B cell (primary cell): ENCODE data around the gene CDIPT. TPM values are rescaled to one million over a fixed set of nuclear protein-coding genes. Genes with fewer than 3 reads are reported as not detected.

Experiments
- ATAC-seq: fragments of 200-7000 bp; cut with Tn5 transposase; one replicate; pipeline ENCODE4 v1.10.0; 2021; ENCODE audit warnings: low read depth, mild to moderate bottlenecking, moderate number of reproducible peaks, moderate library complexity
- CTCF ChIA-PET: fragments of 350-600 bp; sonication (Branson Sonifier 250); formaldehyde crosslinking; loops from one replicate; lab custom pipeline; 2021; ENCODE audit warnings: antibody characterized with exemption, inconsistent platforms; lab: Charles Lee
- POLR2A ChIA-PET: fragments of 350-600 bp; sonication (Branson Sonifier 250); formaldehyde crosslinking; loops from one replicate; lab custom pipeline; 2021; ENCODE audit warnings: antibody characterized with exemption; lab: Charles Lee
- DNase-seq: peaks from one replicate; pipeline ENCODE4 v3.0.0; 2013
- H2AFZ ChIP-seq: 2 replicates; pipeline ENCODE4 v1.6.1; 2012; ENCODE audit warnings: mild to moderate bottlenecking, low read depth, low read length; ENCODE audit not compliant: insufficient read depth, poor library complexity, severe bottlenecking
- H3K27ac ChIP-seq, 2 donors: 1 replicate in 1 of 2; 2 replicates in 1 of 2; pipeline ENCODE4 v1.5.1; 2012 to 2013; ENCODE audit warnings: low read length in 2 of 2, mild to moderate bottlenecking in 2 of 2, moderate library complexity in 1 of 2
- H3K27me3 ChIP-seq, 4 experiments: fragments of 200-600 bp in 1 of 4; sonication (generic) in 1 of 4; replicated peaks in 1 of 4; 1 replicate in 2 of 4; 2 replicates in 2 of 4; pipeline versions ENCODE4 v1.6.1 to v1.7.0; 2013 to 2016; ENCODE audit warnings: low read length in 3 of 4, mild to moderate bottlenecking in 2 of 4, mixed read lengths in 1 of 4, moderate library complexity in 1 of 4; ENCODE audit not compliant: insufficient read depth in 4 of 4, control insufficient read depth in 3 of 4; ENCODE audit errors: control extremely low read depth in 1 of 4
- H3K36me3 ChIP-seq, 2 experiments: replicated peaks in 1 of 2; 1 replicate in 1 of 2; 2 replicates in 1 of 2; pipeline versions ENCODE4 v1.6.1 to v1.7.1; 2013; ENCODE audit warnings: low read length in 1 of 2; ENCODE audit not compliant: insufficient read depth in 2 of 2, control insufficient read depth in 1 of 2; ENCODE audit errors: control extremely low read depth in 1 of 2, extremely low read depth in 1 of 2
- H3K4me1 ChIP-seq, 2 donors: fragments of 200-600 bp in 1 of 2; sonication (generic) in 1 of 2; 1 replicate in 1 of 2; 2 replicates in 1 of 2; pipeline versions ENCODE4 v1.5.1 to v1.6.1; 2013 to 2017; ENCODE audit warnings: low read length in 2 of 2; ENCODE audit not compliant: control insufficient read depth in 2 of 2, insufficient read depth in 2 of 2
- H3K4me2 ChIP-seq: replicated peaks from 2 replicates; pipeline ENCODE3; 2012; ENCODE audit warnings: mild to moderate bottlenecking, low read depth, low read length; ENCODE audit not compliant: poor library complexity, severe bottlenecking
- H3K4me3 ChIP-seq, 5 experiments: fragments of 200-600 bp in 1 of 5; sonication (generic) in 1 of 5; 1 replicate in 3 of 5; 2 replicates in 2 of 5; pipeline versions ENCODE4 v1.5.1 to v1.7.0; 2011 to 2016; ENCODE audit warnings: low read length in 4 of 5, mild to moderate bottlenecking in 4 of 5, low read depth in 2 of 5, control low read depth in 1 of 5, moderate library complexity in 1 of 5; ENCODE audit not compliant: insufficient read depth in 1 of 5; ENCODE audit errors: control extremely low read depth in 1 of 5, extremely low read depth in 1 of 5
- H3K79me2 ChIP-seq: fragments of 200-600 bp; sonication (generic); one replicate; pipeline ENCODE4 v1.6.0; 2016; ENCODE audit warnings: low read length; ENCODE audit not compliant: control insufficient read depth, insufficient read depth
- H3K9ac ChIP-seq: fragments of 200-600 bp; sonication (generic); 2 replicates; pipeline ENCODE4 v1.6.1; 2017; ENCODE audit warnings: mild to moderate bottlenecking, low read length, moderate library complexity
- H3K9me3 ChIP-seq, 3 donors: one replicate each; pipeline versions ENCODE4 v1.6.1 to v1.7.1; 2013; ENCODE audit warnings: low read length in 2 of 3; ENCODE audit not compliant: control insufficient read depth in 2 of 3, insufficient read depth in 1 of 3; ENCODE audit errors: control extremely low read depth in 1 of 3
- H4K20me1 ChIP-seq: 2 replicates; pipeline ENCODE4 v1.6.0; 2012; ENCODE audit warnings: mild to moderate bottlenecking, low read length; ENCODE audit not compliant: insufficient read depth, control insufficient read depth, poor library complexity, severe bottlenecking
- H3K27ac Mint-ChIP-seq: one replicate; pipeline ENCODE4 v1.8.0; 2021; ENCODE audit warnings: mixed read lengths
- H3K27me3 Mint-ChIP-seq: one replicate; pipeline ENCODE4 v1.8.0; 2021; ENCODE audit warnings: mixed read lengths
- H3K4me1 Mint-ChIP-seq: one replicate; pipeline ENCODE4 v1.8.0; 2021; ENCODE audit warnings: mixed read lengths
- H3K4me3 Mint-ChIP-seq: one replicate; pipeline ENCODE4 v1.8.0; 2021; ENCODE audit warnings: mixed read lengths
- H3K9me3 Mint-ChIP-seq: one replicate; pipeline ENCODE4 v1.8.0; 2022; ENCODE audit warnings: mixed read lengths; ENCODE audit not compliant: insufficient read depth
- CTCF ChIP-seq: fragments of 200-600 bp; IDR thresholded peaks from one replicate; pipeline ENCODE4 v1.8.0; 2022; ENCODE audit warnings: antibody characterized with exemption, mild to moderate bottlenecking
- EZH2 ChIP-seq: IDR thresholded peaks from 2 replicates; pipeline ENCODE4 v1.6.1; 2012; ENCODE audit warnings: borderline replicate concordance, low read depth, mild to moderate bottlenecking, moderate library complexity, low read length; ENCODE audit not compliant: insufficient read depth, poor library complexity, severe bottlenecking
- WGBS: methylation state at CpG from one replicate; pipeline ENCODE4 v1.1.5; 2013; ENCODE audit warnings: missing lambda C conversion rate; ENCODE audit not compliant: insufficient coverage; 5-methylcytosine and 5-hydroxymethylcytosine counted together
- intact Hi-C: fragments of 100-400 bp; cut with micrococcal nuclease; formaldehyde crosslinking; loops from one replicate; pipeline ENCODE4 v1.10.0; 2022
- polyA plus RNA-seq: library from polyadenylated mRNA; depleted of rRNA; stranded (reverse); fragments of >200 nt; gene quantifications from 2 replicates; pipeline ENCODE4 v1.2.3, GENCODE V29; 2012
- total RNA-seq, 2 donors: library from RNA; stranded (reverse); fragments of 120-200 nt in 1 of 2; gene quantifications; 1 replicate in 1 of 2; 2 replicates in 1 of 2; pipeline versions ENCODE4 v1.2.3 to v1.2.4, GENCODE V29; 2013 to 2022

The CDIPT gene
- total and polyA plus RNA-seq, 2 donors (not counting 1 experiment from before 2014, with no cell fraction given): 51.2 to 63.3 TPM

- Mint-ChIP-seq H3K27me3 (no peaks in the 10 kb centered on the region), H3K27ac (no peak overlapping the region), H3K9me3 (no peaks in the 10 kb centered on the region), H3K4me1 (no peaks in the 10 kb centered on the region), H3K4me3 (no peak overlapping the region)
- Histone ChIP-seq H3K9ac (no peak overlapping the region), H3K4me3 (no peak overlapping the region), H3K4me2 (no peak overlapping the region), H3K4me1 (no peaks in the 10 kb centered on the region), H2AFZ (no peak overlapping the region), H3K27me3 (no peaks in the 10 kb centered on the region), H3K79me2 (no peaks in the 10 kb centered on the region), H3K27ac (no peak overlapping the region), H3K36me3 (peaks cover 4 to 67% of the 10 kb centered on the region in 2 experiments), H3K9me3 (no peaks in the 10 kb centered on the region), H4K20me1 (peaks cover 1% of the 10 kb centered on the region)
- CTCF ChIA-PET: interaction anchor here (0.7 kb wide), 1 partner anchor 9 kb away, joined by 3 read pairs; no protein-coding TSS in a partner anchor
- no peak for DNase-seq
- intact Hi-C loops: no loop called here
- 97% methylated on average over 8 of the region's 15 CpGs for WGBS
- ATAC-seq: no peak
- TF ChIP-seq CTCF (no peak), EZH2 (no peak)
- POLR2A ChIA-PET: interaction anchor here (1.1 kb wide), 1 partner anchor 17 kb away, joined by 3 read pairs; the partner anchor contains the start of gene MVP
These were observed 26.4 kb downstream of the CDIPT start for GRCh38 chr16:29836623-29837022.

GRCh38 chr16:29835926-29836325 is 27.1 kb downstream of the CDIPT start:
- POLR2A ChIA-PET: interaction anchor here (0.7 kb wide), 1 partner anchor 16 kb away, joined by 4 read pairs; the partner anchor contains the start of gene MVP

More at GRCh38 chr16:29835926-29836325, 27.1 kb downstream of the CDIPT start:
- 87% methylated on average over 6 of the region's 7 CpGs for WGBS
- H2AFZ ChIP-seq: no peak overlapping the region
- no peaks in the 10 kb centered on the region for H3K27me3 ChIP-seq
- ATAC-seq (no peak), DNase-seq (no peak)
- peaks cover 4 to 65% of the 10 kb centered on the region in 2 experiments for H3K36me3 ChIP-seq
- Mint-ChIP-seq H3K27ac (no peak overlapping the region), H3K27me3 (no peaks in the 10 kb centered on the region), H3K4me1 (no peaks in the 10 kb centered on the region), H3K4me3 (no peak overlapping the region), H3K9me3 (no peaks in the 10 kb centered on the region)
- CTCF ChIA-PET: interaction anchor here (0.7 kb wide), 1 partner anchor 9 kb away, joined by 3 read pairs; no protein-coding TSS in a partner anchor
- H3K79me2 ChIP-seq: peaks cover under 1% of the 10 kb centered on the region
- no peak overlapping the region for H3K4me2 ChIP-seq
- no peak overlapping the region for H3K27ac ChIP-seq
- H3K9ac ChIP-seq: no peak overlapping the region
- H3K4me3 ChIP-seq: no peak overlapping the region
- no peaks in the 10 kb centered on the region for H3K4me1 ChIP-seq
- no peaks in the 10 kb centered on the region for H3K9me3 ChIP-seq
- H4K20me1 ChIP-seq: peaks cover 8% of the 10 kb centered on the region
- intact Hi-C loops: no loop called here
- TF ChIP-seq EZH2: no peak
- no peak for TF ChIP-seq CTCF
